Ureter (tissue), 1 donor: ENCODE measurements around the gene GAPVD1. TPM values are rescaled to one million over a fixed set of nuclear protein-coding genes. Genes with fewer than 3 reads are reported as not detected.
"Not testable (repeated sequence)": the region's sequence is repeated elsewhere in the genome, so short reads cannot be mapped to it uniquely, and the experiment has no call there.

ENCODE experiments used
- DNase-seq: peaks from one replicate; pipeline ENCODE4 v3.0.0-alpha.2; 2020; ENCODE audit warnings: low spot score
- total RNA-seq: library from RNA; stranded (reverse); gene quantifications from one replicate; pipeline ENCODE4 v1.2.4, GENCODE V29; 2023
- donor health status: DM: yes; HTN: yes; CAD: no.

The GAPVD1 gene
- total RNA-seq, 1 donor from 2014 or later = 54.6 TPM

DNA sequence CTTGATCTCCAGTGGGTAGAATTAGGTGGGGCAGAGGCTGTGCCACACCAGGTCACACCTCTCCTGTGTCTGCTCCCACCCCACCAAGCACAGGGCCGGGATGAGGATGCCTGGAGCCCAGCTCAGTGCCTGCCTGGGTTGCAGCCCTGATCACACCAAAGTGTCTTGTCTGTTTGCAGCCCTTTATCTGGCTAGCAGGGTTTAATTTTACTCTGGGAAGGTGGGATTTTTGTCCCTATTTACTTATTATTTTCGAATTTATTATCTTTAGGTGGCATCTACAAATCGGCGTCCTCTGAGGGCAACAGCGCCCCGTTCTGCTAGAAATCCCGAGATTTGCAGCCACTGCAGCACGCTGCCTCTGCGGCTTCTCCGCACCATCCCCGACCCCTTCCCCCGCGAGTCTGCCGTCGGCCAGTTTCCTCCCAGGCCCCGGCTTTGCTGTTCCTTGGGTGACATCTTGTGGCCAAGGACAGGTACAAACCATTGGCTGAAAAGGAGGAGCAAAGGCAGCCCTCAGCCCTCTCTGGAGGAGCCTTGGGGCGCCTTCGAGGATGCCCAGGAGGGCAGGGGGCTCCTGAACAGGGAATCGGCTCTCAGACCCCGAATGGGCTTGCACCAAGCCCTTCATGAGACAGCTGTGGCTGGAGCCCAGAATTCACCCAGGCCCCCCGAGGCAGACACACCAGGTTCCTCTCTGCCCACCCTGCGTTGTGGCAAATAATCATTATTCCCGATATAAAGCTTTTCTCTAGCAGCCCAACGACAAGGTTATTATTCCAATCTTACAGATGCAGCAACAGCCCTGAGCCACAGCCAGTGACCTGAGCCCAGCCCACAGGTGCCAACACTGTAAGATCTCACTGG lies 113.0 kb downstream of the GAPVD1 start:
- DNase-seq = peak; percentile 73

DNA sequence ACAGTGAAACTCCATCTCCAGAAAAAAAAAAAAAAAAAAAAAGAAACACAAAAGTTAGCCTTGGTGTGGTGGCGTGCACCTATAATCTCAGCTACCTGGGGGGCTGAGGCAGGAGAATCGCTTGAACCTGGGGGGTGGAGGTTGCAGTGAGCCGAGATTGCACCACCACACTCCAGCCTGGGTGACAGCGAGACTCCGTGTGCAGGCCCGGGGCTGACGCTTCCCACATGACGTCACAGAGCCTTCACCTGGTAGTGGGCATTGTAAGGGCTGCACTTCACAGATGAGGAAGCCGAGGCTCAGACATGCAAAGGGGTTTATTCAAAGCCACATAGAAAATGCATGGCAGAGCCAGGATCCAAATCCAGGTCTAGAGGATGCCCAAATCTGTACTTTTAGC lies 114.2 kb downstream of the GAPVD1 start:
- no peak for DNase-seq

DNA sequence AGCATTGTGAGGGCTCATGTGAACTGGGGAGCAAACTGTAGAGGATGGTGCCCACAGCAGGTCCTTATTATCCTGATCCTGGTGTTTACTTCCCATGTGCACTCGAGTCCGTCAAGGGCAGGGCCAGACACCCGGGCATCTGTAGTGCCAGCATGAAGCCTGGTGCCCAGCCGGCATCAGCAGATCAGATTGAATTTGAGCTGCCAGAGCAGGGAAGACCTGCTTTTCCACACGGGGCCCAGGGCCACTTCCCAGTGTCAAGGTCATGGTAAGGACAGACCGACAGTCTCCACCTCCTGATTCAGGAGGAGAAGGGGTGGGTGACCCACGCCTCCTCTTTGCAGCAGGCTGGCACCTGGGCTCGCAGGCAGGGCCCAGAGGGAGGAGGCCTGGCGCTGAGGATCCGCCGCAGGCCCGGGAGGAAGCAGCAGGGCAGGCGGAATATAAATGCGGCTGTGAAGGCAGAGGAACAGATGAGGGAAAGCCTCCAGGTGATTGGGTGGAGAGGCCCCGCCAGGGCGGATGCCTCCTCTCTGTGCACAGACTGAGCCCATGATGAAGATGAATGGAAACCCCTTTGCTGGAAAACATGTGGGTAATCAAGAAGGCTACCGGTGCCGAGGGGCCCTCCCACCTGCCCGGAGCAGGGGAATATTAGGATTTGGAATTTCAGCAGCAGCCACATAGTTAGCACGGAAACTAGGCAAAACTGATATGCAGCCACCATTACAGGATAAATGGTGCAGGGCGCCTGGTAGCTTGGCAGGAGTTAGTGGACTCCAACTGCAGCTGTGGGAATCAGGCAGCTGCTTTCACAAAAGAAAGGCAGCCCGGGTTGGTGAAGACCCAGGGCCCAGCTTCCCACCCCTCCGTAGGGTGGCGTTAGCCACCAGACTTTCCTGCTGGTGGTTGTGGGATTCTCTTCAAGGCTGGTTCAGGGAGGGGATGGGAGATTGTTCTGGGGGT lies 114.9 kb downstream of the GAPVD1 start:
- DNase-seq = no peak

DNA sequence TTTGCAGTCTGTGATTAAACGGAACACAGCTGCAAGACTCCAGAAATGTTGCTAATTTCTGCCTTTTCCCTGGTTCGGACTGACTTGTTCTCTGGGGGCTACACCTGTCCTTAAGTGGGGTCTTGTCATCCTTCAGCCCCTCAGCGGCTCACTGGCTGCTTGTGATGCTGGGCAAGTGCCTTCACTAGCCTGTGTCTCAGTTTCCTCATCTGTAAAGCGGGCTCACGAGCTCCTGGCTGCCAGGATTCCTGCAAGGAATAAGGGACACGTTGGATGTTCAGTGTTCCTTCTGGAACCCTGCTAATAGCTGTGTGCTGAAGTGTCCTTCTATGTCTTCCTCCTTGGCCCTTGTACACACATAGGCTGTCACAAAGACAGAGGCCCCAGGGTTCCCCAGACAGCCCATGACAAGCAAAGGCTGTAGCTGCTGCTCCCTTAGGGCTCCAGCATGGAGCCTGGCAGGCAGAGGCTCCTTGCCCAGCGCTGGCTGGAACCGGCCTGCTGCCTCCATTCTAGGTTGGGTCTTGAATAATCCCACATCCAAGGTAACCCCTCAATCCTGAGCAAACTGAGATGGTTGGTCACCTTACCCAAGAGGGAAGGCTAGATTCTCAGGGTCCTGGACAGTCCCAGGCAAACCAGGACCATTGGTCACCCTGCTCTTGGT lies 116.1 kb downstream of the GAPVD1 start:
- no peak for DNase-seq

DNA sequence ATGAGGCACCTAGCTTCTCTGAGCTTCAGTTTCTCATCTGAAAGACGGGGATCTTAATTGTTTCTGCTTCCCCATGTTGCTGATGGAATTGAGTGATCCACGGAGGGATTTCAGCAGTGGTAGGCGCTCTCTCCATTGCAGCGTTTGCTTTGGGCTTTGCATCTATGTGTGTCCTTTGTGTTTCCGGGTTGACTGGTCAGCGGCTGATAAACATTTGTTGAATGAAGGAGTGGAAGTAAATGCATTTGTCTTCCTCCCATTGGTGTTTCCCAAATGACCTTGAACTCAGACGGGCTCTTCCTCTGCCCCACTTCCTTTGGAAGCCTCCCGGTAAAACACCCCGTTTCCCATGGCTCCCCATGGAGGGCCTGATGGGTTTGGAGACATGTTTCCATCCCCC lies 117.2 kb downstream of the GAPVD1 start:
- DNase-seq = no peak

DNA sequence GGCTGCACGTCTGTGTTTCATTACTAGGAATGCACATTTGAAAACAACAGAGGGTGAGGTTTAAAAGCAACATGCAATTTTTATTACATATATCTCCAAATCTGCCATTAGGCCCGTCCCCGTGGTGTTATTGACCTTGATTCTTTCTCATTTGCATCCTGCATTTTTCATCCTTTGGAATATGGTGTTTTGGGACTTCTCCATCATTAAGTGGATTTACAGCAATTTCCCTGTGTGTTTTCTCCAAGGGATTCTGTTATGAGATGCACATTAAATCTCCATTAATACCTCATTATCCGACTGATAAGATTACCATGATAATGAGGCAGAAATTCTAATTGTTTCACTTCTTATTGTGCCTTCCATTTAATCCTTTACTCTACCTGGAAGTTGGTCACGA lies 117.6 kb downstream of the GAPVD1 start:
- DNase-seq = no peak

DNA sequence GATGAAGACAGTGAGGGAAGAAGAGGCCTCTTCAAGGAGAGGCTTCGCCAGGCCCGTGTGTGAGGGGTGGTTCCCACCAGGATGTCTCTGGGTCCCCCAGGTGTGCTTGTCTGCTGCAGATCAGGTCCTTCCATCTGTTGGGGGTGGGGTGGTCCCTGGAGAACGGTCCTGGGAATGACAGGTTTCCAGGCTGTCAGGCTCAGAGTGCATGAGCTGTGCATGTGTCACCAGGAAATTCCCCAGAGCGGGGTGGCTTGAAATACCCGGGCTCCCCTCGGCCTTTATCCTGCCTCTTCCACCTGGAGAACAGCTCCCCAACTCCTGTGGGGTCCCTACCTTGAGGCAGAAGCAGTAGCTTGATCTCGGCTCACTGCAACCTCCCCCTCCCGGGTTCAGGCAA lies 118.8 kb downstream of the GAPVD1 start:
- no peak for DNase-seq

DNA sequence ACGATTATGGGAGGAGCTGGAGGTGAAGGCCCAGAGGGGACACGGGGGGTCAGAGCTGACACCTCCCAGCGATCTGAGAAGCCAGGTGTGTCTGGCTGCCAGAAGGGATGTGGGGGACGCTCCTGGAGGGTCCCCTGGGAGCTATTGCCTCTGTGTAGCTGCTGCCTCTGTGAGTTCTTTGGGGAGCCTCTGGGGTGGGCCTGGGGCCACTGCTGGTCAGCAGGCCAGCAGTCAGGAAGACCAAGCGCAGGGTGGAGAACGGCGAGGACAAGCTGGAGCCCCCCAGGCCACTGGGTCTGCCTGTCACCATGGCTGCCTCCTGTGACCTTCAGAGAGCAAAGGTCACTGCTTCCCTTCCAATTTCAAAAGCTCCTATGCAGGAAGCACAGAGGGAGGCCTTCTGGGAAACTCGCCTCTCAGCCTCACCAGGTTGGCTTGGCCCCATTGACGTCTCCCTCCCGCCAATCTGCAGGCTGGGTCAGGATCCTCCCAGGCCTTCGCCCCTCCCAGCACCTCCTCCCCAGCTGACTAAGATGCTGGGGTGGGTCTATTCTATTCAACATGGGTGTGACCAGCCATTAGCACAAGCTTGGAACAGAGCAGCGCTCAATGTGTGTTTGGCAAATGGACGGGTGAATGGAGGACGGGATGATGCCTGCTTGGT lies 126.4 kb downstream of the GAPVD1 start:
- DNase-seq = no peak

DNA sequence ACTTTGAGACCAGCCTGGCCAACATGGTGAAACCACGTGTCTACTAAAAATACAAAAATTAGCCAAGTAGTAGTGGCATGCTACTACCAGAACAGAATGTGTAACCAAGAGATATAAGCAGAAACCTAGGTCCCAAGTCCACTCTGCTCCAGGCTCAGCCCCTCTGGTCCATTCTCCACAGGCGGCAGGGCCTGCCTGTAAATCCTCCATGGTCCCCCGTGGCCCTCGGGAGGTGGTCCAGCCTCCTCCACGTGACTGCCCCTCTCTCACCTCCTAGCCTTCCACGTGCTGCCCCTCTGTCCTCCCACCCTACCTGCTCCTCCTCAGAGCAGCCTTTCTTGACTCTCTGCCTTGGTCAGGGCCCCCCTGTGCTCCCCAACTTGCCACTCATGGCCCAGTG lies 127.4 kb downstream of the GAPVD1 start:
- no peak for DNase-seq

DNA sequence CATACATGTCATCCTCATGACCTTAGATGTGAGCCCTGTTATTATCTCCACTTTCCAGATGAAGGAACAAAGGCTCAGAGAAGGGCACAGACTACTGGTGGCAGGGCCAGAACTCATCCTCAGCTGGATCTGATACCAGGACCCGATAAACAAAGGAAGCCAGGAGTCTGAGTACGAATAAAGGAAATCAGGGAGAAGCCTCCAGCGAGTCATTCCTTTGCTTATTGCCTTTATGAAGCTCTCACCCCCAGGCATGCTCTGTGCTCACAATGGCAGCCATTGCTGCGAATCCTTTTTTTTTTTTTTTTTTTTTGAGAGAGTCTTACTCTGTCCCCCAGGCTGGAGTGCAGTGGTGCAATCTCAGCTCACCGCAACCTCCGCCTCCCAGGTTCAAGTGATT lies 130.1 kb downstream of the GAPVD1 start:
- DNase-seq = no peak

DNA sequence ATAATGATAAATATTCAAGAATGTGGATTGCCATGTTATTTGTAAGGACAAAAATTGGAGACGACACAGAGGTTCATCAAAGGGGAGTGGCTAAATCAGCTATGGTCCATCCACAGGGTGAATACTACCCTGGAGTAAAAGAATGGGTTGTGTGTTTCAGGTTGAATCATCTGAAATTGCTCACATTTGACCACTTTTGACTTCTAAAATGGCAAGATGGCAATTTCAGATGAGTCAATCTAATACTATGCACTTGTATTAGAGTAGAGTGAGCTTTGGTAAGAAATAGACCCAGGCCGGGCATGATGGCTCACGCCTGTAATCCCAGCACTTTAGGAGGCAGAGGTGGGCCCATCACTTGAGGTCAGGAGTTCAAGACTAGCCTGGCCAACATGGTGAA lies 131.8 kb downstream of the GAPVD1 start:
- DNase-seq = no peak

DNA sequence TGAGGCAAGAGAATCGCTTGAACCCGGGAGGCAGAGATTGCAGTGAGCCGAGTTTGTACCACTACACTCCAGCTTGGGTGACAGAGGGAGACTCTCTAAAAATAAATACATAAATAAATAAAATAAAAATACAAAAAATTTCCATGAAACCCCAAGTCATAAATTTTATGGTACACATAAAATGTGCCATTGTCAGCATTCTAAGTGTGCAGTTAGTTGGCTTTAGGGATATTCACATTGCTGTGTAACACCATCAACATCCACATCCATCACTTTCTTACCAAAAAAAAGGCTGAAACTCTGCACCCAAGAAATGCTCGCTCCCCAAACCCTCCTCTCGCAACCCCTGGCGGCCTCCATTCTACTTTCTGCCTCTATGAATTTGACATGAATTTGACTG lies 135.2 kb downstream of the GAPVD1 start:
- no peak for DNase-seq

DNA sequence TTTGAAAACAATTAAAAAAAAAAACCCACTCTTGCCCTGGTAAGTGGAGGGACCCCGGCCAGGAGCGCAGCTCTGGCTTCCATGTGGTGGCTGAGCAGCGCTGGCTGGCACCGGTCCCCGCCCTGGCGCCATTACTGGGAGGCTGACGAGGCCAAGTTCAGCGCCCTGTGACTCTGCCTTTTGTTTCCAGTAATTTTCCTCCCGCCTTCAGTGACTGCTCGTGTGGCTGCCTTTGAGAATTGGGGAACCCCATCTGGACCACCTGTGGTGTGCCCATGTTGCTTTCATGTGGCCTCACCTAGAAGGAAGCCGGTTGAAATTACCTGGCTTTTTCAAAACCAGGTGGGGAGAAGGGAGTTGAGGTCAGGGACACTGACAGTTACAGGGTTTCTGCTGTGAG lies 136.1 kb downstream of the GAPVD1 start:
- no peak for DNase-seq

DNA sequence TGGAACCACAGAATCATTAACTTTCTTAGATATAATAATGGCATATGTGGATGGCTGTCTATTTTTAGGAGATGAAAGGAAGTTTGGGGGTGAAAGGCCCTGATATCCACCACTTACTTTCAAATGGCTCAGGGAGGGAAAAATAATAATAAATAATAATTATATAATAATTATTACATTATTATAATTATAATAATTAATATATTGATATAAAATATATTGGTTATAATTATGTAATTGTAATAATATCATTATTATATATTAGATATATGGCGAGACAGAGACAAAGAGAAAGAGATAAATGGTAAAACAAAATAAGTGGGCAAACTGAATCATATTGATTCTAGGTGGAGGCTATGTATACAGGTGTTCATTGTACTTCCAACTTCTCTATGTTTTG lies 136.6 kb downstream of the GAPVD1 start:
- no peak for DNase-seq

DNA sequence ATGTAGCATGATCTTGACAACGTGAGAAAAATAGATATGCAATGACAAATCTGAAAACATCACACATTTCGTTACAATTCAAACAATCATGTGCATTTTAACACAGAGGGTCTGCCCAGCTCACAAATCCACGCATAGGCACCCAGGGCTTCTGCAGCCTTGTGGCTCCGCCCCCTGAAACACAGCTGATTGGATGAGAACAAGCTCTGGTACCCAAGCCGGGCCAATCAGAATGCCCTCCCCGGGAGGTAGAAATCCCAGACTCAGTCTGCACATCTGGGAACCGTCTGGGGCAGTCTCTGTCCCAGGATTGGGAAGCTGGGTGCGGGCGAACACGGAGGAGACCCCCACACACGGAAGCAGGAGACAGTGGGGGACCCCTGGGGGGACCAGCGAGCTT lies 137.5 kb downstream of the GAPVD1 start:
- no peak for DNase-seq

DNA sequence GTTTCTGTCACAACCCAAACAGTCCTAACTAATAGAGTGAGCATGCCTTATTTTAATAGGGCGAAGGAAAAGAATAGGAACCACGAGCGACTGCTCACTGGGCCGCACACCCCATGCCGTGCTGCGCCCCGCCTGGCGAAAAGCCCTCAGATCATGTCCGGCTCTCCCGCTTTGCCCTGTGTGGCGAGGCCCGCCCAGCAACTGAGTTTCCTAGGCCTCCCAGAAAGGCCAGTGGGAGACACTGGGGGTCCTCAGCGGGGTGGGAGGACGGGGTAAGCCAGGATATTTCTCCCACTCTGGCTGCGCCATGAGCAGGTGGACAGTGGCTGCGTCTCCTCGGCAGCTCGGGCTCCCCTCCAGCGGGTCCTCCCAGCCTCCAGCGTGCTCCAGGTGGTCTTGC lies 138.0 kb downstream of the GAPVD1 start:
- DNase-seq = no peak

DNA sequence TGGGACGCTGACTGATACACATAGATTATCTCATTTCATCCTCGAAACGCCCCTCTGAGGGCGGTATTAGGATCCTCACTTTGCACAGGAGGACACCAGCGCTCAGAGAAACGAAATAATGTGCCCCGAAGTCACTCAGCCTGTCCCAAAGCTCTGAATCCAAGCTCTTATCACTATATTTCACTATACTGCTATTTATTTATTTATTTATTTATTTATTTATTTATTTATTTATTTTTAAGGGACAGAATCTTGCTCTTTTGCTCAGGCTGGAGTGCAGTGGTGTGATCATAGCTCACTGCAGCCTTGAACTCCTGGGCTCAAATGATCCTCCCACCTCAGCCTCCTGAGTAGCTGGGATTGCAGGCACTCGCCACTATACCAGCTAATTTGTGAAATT lies 138.6 kb downstream of the GAPVD1 start:
- DNase-seq = not testable (repeated sequence)

DNA sequence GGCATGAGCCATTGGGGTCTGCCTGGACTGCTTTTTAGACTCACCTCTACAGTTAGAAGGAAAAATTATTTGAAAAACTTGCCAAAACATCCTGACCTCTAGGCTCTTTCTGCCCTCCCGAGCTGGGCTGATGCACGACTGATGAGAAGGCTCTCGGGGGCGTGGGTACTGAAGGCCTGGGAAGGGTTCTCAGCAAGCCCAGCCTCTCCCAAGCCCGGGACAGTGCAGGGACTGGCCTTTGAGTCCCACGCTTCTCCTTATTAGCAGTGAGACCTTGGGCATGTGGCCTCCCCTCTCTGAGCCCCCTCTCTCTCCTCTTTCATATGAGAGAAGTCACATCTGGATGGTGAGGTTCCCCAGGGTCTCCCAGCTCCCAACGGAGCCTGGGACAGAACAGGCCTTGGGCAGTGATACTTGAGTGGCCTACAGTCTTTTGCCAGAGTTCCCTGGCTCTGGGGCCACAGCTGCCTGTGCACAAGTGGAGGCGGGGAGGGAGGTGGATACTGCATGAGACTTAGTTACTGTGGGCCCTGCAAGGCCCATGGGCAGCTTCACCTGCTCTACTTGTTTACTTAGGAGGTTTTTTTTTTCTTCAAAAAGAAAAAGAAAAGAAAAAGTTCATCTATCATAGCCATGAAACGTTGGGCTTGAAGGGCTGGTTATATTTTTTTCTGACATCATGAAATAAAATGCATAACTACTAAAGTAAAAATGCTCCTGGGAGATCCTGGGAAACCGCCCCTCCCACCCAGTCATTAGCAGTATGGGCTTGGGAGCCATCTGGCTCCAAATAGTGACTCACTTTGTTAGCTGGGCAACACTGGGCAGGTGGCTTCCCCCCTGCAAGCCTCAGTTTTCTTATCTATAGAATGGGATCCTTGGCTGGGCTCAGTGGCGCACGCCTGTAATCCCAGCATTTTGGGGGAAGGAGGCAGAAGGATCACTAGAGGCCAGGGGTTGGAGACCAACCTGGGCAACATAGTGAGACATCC lies 139.4 kb downstream of the GAPVD1 start:
- DNase-seq = no peak

DNA sequence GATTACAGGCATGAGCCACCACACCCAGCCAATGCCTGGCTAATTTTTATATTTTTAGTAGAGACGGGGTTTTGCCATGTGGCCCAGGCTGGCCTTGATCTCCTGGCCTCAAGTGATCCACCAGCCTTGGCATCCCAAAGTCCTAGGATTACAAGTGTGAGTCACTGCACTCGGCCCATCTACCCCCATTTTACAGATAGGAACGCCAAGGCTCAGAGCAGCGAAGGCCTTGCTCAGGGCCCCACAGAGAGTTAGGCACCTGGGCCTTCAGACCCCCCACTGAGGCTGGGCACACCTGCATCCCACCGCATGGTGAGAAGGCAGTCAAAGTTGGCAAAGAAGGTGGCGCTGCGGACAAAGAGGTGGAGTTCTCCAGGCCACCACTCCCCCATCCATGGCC lies 143.1 kb downstream of the GAPVD1 start:
- DNase-seq = no peak
